Embryonic facial prominence (tissue), 1 donor: ENCODE data around the gene ZSCAN22.

ENCODE experiments used
- DNase-seq: peaks from one replicate; pipeline ENCODE4 v3.0.0-alpha.2; 2016; ENCODE audit errors: extremely low spot score

Gene ZSCAN22

DNA sequence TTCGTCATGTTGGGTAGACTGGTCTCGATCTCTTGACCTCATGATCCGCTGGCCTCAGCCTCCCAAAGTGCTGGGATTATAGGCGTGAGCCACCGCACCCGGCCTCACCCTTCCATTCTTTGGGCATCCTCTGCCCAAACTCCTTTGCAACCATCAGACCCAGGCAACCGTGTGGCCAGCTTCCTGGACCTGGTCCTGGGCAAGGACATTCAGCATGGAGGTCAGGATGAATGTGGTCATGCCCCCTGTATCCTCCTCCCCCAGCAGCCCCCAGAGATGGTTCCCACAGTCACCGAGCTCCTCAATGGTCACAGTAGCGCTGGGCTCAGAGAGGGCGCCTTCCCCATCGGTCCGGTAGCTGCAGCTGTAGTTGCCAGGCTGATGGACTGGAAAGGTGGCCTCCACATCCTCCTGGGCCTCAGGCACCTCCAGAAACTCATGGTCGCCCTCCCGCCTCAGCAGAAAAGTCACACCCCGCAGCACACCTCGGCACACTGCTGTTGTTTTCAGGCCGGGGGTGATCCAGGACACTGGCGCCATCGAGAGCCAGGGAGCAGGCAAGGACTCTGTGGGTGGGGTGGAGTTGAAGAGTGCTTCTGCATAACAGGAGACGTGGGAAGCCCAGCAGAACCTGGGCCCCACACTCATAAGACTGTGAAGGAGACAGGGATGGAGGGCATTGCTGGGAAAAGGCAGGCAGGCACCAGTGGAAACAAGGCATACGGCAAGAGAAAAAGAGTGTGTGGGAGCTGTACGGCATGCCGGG, 25.4 kb downstream of the ZSCAN22 start:
- no peak for DNase-seq

GRCh38 chr19:58352760-58353671, 26.2 kb downstream of the ZSCAN22 start, which contains the start of gene A1BG:
TSS of gene A1BG (minus strand) at chr19:58353492. CDS start at chr19:58353437, 55 bp downstream.
- DNase-seq, result no peak

DNA sequence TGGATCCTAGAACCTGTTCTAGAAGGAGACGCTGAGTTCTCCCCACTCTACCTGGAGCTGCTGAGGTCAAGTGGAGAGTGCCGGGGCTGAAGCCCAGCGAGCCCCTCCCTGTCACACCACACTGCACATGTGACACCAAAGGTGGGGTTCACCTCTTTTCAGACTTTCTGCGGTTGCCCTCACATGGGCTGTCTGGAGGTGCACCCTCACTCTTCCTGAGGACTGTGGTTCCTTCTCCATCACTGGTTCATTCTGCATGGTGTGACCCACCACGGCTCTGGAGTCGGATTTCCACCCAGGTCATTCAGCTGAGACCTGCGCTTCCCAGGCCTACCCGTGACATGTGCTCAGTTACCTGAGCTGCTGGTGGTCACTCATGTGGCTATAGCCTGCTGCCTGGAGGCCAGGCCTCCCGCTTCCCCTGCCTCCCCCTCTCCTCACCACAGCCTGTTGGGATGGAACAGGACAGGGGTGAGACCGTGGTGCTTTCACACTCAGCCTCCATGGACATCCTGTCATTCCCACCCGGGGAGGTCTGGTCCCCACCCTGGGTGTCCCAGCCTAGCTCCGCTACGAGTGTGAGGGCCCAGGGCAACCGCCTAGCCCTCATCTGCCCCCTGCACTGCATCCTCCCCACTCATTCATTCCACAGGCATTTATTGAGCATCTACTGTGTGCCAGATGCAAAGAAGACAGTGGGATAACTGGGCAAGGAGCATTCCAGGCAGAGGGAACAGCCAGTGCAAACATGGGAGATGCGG, 27.1 kb downstream of the ZSCAN22 start:
- no peak for DNase-seq

DNA sequence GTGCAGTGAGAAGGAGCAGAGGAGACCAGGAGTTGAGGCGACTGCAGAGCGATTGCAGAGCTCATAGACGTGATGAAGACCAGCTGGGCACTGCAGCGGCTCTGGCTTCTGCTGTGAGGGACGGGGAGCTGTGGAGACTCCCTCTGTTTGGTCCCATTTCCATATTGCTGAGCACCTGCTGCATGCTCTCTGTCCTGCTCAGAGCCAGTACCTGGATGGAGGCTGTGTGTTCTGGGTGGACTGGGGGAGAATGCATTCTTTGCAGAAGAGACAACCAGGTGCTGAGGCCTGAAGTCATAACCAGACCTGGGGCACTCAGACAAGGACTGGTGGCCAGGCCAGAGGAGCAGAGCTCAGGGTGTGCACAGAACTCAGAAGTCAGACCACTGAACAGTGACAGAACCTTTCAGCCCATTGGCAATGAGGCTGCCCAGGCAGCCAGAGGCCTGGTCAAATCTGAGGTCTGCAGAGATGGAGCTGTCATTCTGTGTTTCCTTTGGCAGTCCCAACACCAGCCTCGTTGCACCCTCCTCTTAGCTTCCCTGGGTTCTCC, 27.8 kb downstream of the ZSCAN22 start:
- DNase-seq, result no peak

DNA sequence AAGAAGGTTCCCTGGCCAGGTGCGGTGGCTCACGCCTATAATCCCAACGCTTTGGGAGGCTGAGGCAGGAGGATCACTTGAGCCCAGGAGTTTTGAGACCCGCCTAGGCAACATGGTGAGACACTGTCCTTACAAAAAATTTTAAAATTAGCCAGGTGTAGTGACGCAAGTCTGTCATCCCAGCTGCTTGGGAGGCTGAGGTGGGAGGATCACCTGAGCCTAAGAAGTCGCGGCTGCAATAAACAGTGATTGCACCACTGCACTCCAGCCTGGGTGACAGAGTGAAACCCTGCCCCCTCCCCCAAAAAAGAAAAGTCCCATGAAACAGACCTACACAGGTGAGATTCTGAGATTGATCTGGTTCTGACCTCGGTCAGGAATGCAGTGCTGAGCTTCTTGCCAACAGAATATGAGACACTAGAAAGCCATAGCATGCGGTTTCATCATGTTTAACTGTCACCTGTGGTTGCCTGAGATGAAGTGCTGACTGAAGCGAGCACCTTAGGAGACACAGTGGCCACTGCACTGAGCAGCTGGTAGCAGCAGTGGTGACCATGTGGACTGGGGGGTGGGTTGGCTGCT, 28.5 kb downstream of the ZSCAN22 start:
- no peak for DNase-seq

DNA sequence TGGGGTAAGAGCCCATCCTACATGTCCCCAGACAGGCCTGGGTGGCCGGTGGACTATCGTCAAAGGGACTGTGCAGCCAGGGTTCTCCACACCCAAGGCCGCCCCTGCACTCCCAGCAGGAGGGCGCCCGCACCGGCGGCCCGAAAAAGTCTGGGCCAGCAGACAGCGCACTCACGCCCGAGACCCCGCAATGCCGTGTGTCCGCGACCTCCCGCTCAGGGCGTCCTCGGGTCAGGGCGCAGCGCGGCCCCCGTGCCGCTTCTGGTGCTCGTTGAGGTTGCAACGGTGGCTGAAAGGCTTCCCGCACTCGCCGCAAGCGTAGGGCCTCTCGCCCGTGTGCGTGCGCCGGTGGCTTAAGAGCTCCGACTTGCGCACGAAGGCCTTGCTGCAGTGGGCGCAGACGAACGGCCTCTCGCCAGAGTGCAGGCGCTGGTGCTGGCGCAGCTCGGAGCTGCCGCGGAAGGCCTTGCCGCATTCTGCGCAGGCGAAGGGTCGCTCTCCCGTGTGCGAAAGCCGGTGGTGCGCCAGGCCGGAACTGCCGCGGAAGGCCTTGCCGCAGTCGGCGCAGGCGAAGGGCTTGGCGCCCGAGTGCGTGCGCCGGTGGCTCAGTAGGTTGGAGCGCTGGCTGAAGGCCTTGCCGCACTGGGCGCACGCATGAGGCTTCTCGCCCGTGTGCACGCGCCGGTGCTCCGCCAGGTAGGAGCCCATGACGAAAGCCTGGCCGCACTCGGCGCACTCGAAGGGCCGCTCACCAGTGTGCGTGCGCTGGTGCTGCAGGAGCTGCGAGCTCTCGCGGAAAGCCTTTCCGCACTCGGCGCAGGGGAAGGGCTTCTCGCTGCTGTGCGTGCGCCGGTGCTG, 29.3 kb downstream of the ZSCAN22 start:
- DNase-seq, result no peak

DNA sequence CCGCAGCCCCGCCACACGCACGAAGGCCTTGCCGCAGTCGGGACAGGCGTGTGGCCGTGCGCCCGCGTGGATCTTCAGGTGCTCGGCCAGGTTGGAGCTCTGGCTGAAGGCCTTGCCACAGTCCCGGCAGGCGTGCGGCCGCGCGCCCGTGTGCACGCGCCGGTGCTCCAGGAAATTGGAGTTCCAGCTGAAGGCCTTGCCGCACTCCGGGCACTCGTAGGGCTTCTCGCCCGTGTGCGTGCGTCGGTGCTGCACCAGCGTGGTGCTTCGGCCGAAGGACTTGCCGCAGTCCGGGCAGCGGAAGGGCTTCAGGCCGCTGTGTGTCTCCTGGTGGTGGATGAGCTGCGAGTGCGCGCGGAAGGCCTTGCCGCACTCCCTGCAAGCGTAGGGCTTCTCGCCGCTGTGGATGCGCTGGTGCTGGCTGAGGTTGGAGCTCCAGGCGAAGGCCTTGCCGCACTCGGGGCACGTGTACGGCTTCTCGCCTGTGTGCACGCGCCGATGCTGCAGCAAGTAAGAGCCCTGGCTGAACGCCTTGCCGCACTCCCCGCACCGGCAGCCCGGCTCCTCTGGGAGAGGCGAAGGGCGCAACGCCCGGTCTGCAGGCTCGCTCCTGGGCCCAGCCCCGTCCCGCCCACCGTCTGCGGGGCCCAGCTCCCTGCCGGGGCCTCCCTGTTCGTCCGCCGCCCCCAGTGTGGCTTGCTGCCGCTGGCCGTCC, 30.1 kb downstream of the ZSCAN22 start:
- DNase-seq, result no peak

DNA sequence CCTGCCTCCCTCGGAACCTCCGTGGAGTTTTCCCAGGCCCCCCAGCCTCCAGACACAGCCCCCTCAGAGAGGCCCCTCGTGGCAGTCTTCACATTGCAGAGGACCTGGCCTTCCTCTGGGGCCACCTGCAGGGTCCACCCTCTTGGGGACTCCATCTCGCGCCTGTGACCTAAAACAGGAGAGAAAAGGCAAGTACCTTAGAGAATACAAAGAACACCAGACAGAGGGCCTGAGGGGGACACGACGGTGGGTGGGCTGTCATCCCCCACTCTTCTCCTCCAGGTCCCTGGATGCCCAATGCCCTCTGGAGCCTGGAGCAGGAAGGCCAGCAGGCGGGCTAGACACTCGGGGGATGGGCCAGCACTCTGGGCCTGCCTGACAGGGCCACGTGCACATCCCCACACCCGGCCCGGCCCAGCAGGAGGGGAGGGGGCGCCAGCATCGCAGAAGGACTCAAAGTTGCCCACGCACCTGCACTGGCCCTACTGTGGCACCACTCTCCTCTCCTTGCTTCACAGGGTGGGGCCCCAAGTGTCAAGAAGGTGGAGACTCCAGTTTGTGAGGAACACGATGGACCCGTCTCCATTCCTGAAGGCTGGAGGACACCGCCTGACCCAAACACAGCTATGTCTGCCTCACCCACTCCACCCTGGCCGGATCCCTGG, 30.8 kb downstream of the ZSCAN22 start:
- DNase-seq, result no peak

GRCh38 chr19:58361900-58362271, 35.1 kb downstream of the ZSCAN22 start:
- no peak for DNase-seq

- DNase-seq, result peak; percentile 86
Measured at GRCh38 chr19:58362272-58362994, 35.6 kb downstream of the ZSCAN22 start, which contains the start of gene ZNF497. TSS of gene ZNF497 (minus strand) at chr19:58362751. CDS start at chr19:58357635, 5,116 bp downstream.

- no peak for DNase-seq
Measured at GRCh38 chr19:58364146-58364545, 37.4 kb downstream of the ZSCAN22 start.

- DNase-seq, result no peak
Measured at GRCh38 chr19:58366585-58367430, 40.0 kb downstream of the ZSCAN22 start.

GRCh38 chr19:58367698-58368454, 41.1 kb downstream of the ZSCAN22 start:
- DNase-seq, result no peak

DNA sequence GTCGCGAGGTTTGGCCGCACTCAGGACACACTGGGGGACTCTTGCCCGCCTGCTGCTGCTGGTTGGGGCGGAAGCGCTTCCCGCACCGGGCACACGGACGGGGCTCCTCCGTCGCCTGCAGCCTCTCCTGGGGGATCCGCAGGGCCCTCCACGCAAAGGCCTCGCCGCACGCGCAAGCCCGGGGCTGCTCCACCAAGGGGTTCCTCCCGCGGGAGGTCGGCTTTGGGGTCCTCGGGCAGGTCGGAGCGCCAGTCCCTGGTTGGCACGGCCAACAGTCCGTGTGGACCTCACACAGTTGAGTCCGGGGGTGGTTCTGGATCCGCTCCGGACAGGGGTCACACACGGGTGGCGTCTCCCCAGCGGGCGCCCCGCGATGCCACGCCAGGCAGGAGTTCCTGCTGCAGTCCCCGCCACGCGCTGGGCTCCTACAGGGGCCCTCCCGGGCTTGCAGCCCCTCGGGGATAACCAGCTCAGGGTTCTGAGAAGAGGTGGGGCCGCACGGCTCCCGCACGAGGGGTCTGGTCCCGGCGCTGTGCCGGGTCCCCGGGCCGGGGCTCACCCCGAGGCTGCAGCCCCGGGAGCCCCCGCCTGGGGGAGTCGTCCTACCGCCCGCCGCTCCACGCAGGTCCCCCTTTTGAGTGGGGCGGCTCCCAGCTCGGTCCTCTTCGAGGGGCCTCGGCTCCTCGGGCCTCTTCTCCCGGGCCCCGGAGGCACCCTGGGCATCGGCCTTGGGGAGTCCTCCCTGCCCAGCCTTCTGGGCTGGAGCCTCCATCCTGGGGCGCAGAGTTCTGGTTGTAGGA, 42.0 kb downstream of the ZSCAN22 start:
- no peak for DNase-seq

- DNase-seq, result no peak
Measured at GRCh38 chr19:58372311-58373133, 45.7 kb downstream of the ZSCAN22 start.
